ENCODE measurements around the gene TSPAN18.

- TF ChIP-seq CTCF (IDR thresholded peaks at IDR 0.05), result no peak
- TF ChIP-seq POLR2A (IDR thresholded peaks at IDR 0.05), result no peak
These were observed 32.2 kb downstream of the TSPAN18 start for GRCh38 chr11:44758983-44759382.
